ENCODE results near the gene FAM210B.

DNA sequence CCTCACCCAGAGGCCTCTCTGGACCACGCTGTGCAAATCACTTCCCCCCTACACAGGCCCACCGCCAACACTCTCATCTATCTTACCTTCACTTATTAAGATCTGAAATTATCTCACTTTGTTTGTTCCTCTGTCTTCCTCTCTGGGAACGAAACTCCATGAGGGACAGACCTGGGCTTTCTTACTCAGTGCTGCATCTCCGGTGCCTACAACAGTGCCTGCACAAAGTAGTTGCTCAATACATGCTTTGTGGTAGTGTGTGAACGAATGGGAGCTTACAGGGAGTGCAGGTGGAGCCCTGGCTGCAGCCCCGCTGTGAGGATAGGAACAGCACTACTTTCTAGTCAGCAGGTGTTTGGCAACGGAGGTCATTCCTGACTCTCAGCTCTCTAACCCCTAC, 58.6 kb downstream of the FAM210B start:
- TF ChIP-seq POLR2A (IDR thresholded peaks at IDR 0.05) (no peak), EP300 (IDR thresholded peaks at IDR 0.05) (no peak)
- TF ChIP-seq, protein P1, sequence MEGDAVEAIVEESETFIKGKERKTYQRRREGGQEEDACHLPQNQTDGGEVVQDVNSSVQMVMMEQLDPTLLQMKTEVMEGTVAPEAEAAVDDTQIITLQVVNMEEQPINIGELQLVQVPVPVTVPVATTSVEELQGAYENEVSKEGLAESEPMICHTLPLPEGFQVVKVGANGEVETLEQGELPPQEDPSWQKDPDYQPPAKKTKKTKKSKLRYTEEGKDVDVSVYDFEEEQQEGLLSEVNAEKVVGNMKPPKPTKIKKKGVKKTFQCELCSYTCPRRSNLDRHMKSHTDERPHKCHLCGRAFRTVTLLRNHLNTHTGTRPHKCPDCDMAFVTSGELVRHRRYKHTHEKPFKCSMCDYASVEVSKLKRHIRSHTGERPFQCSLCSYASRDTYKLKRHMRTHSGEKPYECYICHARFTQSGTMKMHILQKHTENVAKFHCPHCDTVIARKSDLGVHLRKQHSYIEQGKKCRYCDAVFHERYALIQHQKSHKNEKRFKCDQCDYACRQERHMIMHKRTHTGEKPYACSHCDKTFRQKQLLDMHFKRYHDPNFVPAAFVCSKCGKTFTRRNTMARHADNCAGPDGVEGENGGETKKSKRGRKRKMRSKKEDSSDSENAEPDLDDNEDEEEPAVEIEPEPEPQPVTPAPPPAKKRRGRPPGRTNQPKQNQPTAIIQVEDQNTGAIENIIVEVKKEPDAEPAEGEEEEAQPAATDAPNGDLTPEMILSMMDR (IDR thresholded peaks at IDR 0.05) = no peak
